Measurements from ENCODE around the gene LEKR1. TPM values are rescaled to one million over a fixed set of nuclear protein-coding genes. Genes with fewer than 3 reads are reported as not detected.
"Not testable (repeated sequence)": the region's sequence is repeated elsewhere in the genome, so short reads cannot be mapped to it uniquely, and the experiment has no call there.

LEKR1 gene
- total RNA-seq, 2 donors from 2014 or later, result 1.0 to 1.7 TPM

- ATAC-seq (replicated peaks in 1 of 2), result no peak
- no peak for DNase-seq
- Mint-ChIP-seq H3K4me3 (no peak overlapping the region), H3K27me3 (ENCODE audit: low read depth) (peaks cover 5% of the 10 kb centered on the region), H3K27ac (peak overlapping the region; percentile 14), H3K9me3 (no peaks in the 10 kb centered on the region), H3K36me3 (ENCODE audit: insufficient read depth in 2 of 2) (no peaks in the 10 kb centered on the region), H3K4me1 (ENCODE audit: low read depth) (no peaks in the 10 kb centered on the region)
Measured at GRCh38 chr3:156908398-156908797, 82.2 kb downstream of the LEKR1 start.

GRCh38 chr3:156910022-156910421 lies 83.9 kb downstream of the LEKR1 start:
- Mint-ChIP-seq H3K4me3 (no peak overlapping the region), H3K9me3 (peaks cover 2% of the 10 kb centered on the region in 2 donors), H3K4me1 (ENCODE audit: low read depth) (no peaks in the 10 kb centered on the region), H3K27ac (no peak overlapping the region), H3K27me3 (ENCODE audit: low read depth) (peaks cover 5% of the 10 kb centered on the region), H3K36me3 (ENCODE audit: insufficient read depth in 2 of 2) (no peaks in the 10 kb centered on the region)
- DNase-seq, result no peak
- no peak for ATAC-seq (replicated peaks in 1 of 2)

GRCh38 chr3:156910831-156911230 lies 84.7 kb downstream of the LEKR1 start:
- H3K4me3 Mint-ChIP-seq; H3K27ac Mint-ChIP-seq; ATAC-seq (replicated peaks in 1 of 2): not testable (repeated sequence)

GRCh38 chr3:156914300-156914699 lies 88.1 kb downstream of the LEKR1 start:
- DNase-seq; ATAC-seq (replicated peaks in 1 of 2); H3K36me3 Mint-ChIP-seq (ENCODE audit: insufficient read depth in 2 of 2); H3K4me1 Mint-ChIP-seq (ENCODE audit: low read depth); H3K9me3 Mint-ChIP-seq; H3K4me3 Mint-ChIP-seq; H3K27me3 Mint-ChIP-seq (ENCODE audit: low read depth); H3K27ac Mint-ChIP-seq: not testable (repeated sequence)

More at GRCh38 chr3:156910831-156911230, 84.7 kb downstream of the LEKR1 start:
- DNase-seq; H3K36me3 Mint-ChIP-seq (ENCODE audit: insufficient read depth in 2 of 2); H3K4me1 Mint-ChIP-seq (ENCODE audit: low read depth); H3K9me3 Mint-ChIP-seq; H3K27me3 Mint-ChIP-seq (ENCODE audit: low read depth): not testable (repeated sequence)

GRCh38 chr3:156915372-156915771 lies 89.2 kb downstream of the LEKR1 start:
- Mint-ChIP-seq H3K9me3 (peaks cover 4 to 5% of the 10 kb centered on the region in 2 donors), H3K4me1 (ENCODE audit: low read depth) (no peaks in the 10 kb centered on the region), H3K4me3 (no peak overlapping the region), H3K27ac (no peak overlapping the region), H3K27me3 (ENCODE audit: low read depth) (no peaks in the 10 kb centered on the region), H3K36me3 (ENCODE audit: insufficient read depth in 2 of 2) (no peaks in the 10 kb centered on the region)
- DNase-seq (no peak), ATAC-seq (replicated peaks in 1 of 2) (no peak)

- no peaks in the 10 kb centered on the region for H3K27me3 Mint-ChIP-seq (ENCODE audit: low read depth)
- no peak for DNase-seq
- H3K4me3 Mint-ChIP-seq, result no peak overlapping the region
- no peak for ATAC-seq (replicated peaks in 1 of 2)
- H3K4me1 Mint-ChIP-seq (ENCODE audit: low read depth), result no peaks in the 10 kb centered on the region
- peaks cover 4 to 5% of the 10 kb centered on the region in 2 donors for H3K9me3 Mint-ChIP-seq
- no peak overlapping the region for H3K27ac Mint-ChIP-seq
- no peaks in the 10 kb centered on the region for H3K36me3 Mint-ChIP-seq (ENCODE audit: insufficient read depth in 2 of 2)
Measured at GRCh38 chr3:156918746-156919145, 92.6 kb downstream of the LEKR1 start.

GRCh38 chr3:156919818-156920217 lies 93.7 kb downstream of the LEKR1 start:
- Mint-ChIP-seq H3K27me3 (ENCODE audit: low read depth) (no peaks in the 10 kb centered on the region), H3K4me1 (ENCODE audit: low read depth) (no peaks in the 10 kb centered on the region)

GRCh38 chr3:156920399-156920798 lies 94.2 kb downstream of the LEKR1 start:
- Mint-ChIP-seq H3K4me1 (ENCODE audit: low read depth) (no peaks in the 10 kb centered on the region), H3K4me3 (no peak overlapping the region), H3K27ac (no peak overlapping the region), H3K36me3 (ENCODE audit: insufficient read depth in 2 of 2) (peaks cover 2 to 3% of the 10 kb centered on the region in 2 donors), H3K9me3 (peaks cover 0 to 5% of the 10 kb centered on the region in 2 donors), H3K27me3 (ENCODE audit: low read depth) (no peaks in the 10 kb centered on the region)
- ATAC-seq (replicated peaks in 1 of 2) (no peak), DNase-seq (no peak)

More at GRCh38 chr3:156919818-156920217, 93.7 kb downstream of the LEKR1 start:
- ATAC-seq (replicated peaks in 1 of 2) (no peak), DNase-seq (no peak)
- Mint-ChIP-seq H3K9me3 (peaks cover 3 to 7% of the 10 kb centered on the region in 2 donors), H3K36me3 (ENCODE audit: insufficient read depth in 2 of 2) (peaks cover 2 to 3% of the 10 kb centered on the region in 2 donors), H3K27ac (no peak overlapping the region), H3K4me3 (no peak overlapping the region)

GRCh38 chr3:156923349-156923748 lies 97.2 kb downstream of the LEKR1 start:
- no peaks in the 10 kb centered on the region for H3K27me3 Mint-ChIP-seq (ENCODE audit: low read depth)
- no peak overlapping the region for H3K27ac Mint-ChIP-seq
- ATAC-seq (replicated peaks in 1 of 2) (no peak), DNase-seq (no peak)
- H3K36me3 Mint-ChIP-seq (ENCODE audit: insufficient read depth in 2 of 2), result peaks cover 4 to 6% of the 10 kb centered on the region in 2 donors
- no peaks in the 10 kb centered on the region for H3K4me1 Mint-ChIP-seq (ENCODE audit: low read depth)
- H3K4me3 Mint-ChIP-seq, result no peak overlapping the region
- peaks cover 1 to 3% of the 10 kb centered on the region in 2 donors for H3K9me3 Mint-ChIP-seq

- DNase-seq (no peak), ATAC-seq (replicated peaks in 1 of 2) (no peak)
- no peak overlapping the region for H3K4me3 Mint-ChIP-seq
- peaks cover 15% of the 10 kb centered on the region for H3K27me3 Mint-ChIP-seq (ENCODE audit: low read depth)
- H3K36me3 Mint-ChIP-seq (ENCODE audit: insufficient read depth in 2 of 2), result no peaks in the 10 kb centered on the region
- H3K9me3 Mint-ChIP-seq, result no peaks in the 10 kb centered on the region
- H3K4me1 Mint-ChIP-seq (ENCODE audit: low read depth), result no peaks in the 10 kb centered on the region
- no peak overlapping the region for H3K27ac Mint-ChIP-seq
Measured at GRCh38 chr3:156938724-156939123, 112.6 kb downstream of the LEKR1 start.

- H3K36me3 Mint-ChIP-seq (ENCODE audit: insufficient read depth in 2 of 2), result no peaks in the 10 kb centered on the region
- no peaks in the 10 kb centered on the region for H3K9me3 Mint-ChIP-seq
- DNase-seq, result no peak
Measured at GRCh38 chr3:156939315-156939714, 113.2 kb downstream of the LEKR1 start.

GRCh38 chr3:156941311-156941710 lies 115.2 kb downstream of the LEKR1 start:
- Mint-ChIP-seq H3K9me3 (no peaks in the 10 kb centered on the region), H3K4me3 (no peak overlapping the region), H3K4me1 (ENCODE audit: low read depth) (no peaks in the 10 kb centered on the region), H3K27me3 (ENCODE audit: low read depth) (peaks cover 15% of the 10 kb centered on the region), H3K36me3 (ENCODE audit: insufficient read depth in 2 of 2) (no peaks in the 10 kb centered on the region), H3K27ac (no peak overlapping the region)
- DNase-seq, result no peak
- no peak for ATAC-seq (replicated peaks in 1 of 2)

More at GRCh38 chr3:156939315-156939714, 113.2 kb downstream of the LEKR1 start:
- H3K27me3 Mint-ChIP-seq (ENCODE audit: low read depth), result peaks cover 15% of the 10 kb centered on the region
- H3K4me3 Mint-ChIP-seq, result no peak overlapping the region
- no peak overlapping the region for H3K27ac Mint-ChIP-seq
- no peak for ATAC-seq (replicated peaks in 1 of 2)
- H3K4me1 Mint-ChIP-seq (ENCODE audit: low read depth), result no peaks in the 10 kb centered on the region

GRCh38 chr3:156948402-156949210 lies 122.5 kb downstream of the LEKR1 start:
- Mint-ChIP-seq H3K4me1 (ENCODE audit: low read depth) (no peaks in the 10 kb centered on the region), H3K36me3 (ENCODE audit: insufficient read depth in 2 of 2) (no peaks in the 10 kb centered on the region), H3K27me3 (ENCODE audit: low read depth) (peaks cover 21% of the 10 kb centered on the region), H3K9me3 (no peaks in the 10 kb centered on the region), H3K4me3 (no peak overlapping the region), H3K27ac (no peak overlapping the region)
- DNase-seq (no peak), ATAC-seq (replicated peaks in 1 of 2) (no peak)

GRCh38 chr3:156952011-156952410 lies 125.9 kb downstream of the LEKR1 start:
- ATAC-seq (replicated peaks in 1 of 2), result no peak
- Mint-ChIP-seq H3K4me3 (no peak overlapping the region), H3K27me3 (ENCODE audit: low read depth) (peaks cover 16% of the 10 kb centered on the region), H3K4me1 (ENCODE audit: low read depth) (no peaks in the 10 kb centered on the region), H3K36me3 (ENCODE audit: insufficient read depth in 2 of 2) (no peaks in the 10 kb centered on the region), H3K9me3 (no peaks in the 10 kb centered on the region), H3K27ac (no peak overlapping the region)
- no peak for DNase-seq

Measured in activated T-cell treated with anti-CD3 and anti-CD28 coated beads, Interleukin-2, amount 50 U/mL, for 72 hours (primary cell).